ENCODE results near the gene MYO1A.

- TF ChIP-seq JUN (IDR thresholded peaks at IDR 0.05): no peak
- TF ChIP-seq POLR2A (IDR thresholded peaks at IDR 0.05; ENCODE audit: low read length): no peak
- TF ChIP-seq KDM1A (IDR thresholded peaks at IDR 0.05; ENCODE audit: low read depth): no peak
- TF ChIP-seq CTCF (IDR thresholded peaks at IDR 0.05): no peak
- no peak for TF ChIP-seq CEBPB (IDR thresholded peaks at IDR 0.05)
- no peak for TF ChIP-seq RCOR1 (IDR thresholded peaks at IDR 0.05; ENCODE audit: low read depth, low read length)
- no peak for TF ChIP-seq MAX (IDR thresholded peaks at IDR 0.05)
These were observed 5.9 kb upstream of the MYO1A start for GRCh38 chr12:57055824-57056223.
